ENCODE data around the gene PRPF38A.

The PRPF38A gene

GRCh38 chr1:52357397-52357796 is 47.0 kb upstream of the PRPF38A start:
- TF ChIP-seq EP300 (IDR thresholded peaks at IDR 0.05; ENCODE audit: borderline replicate concordance) (no peak), TCF12 (IDR thresholded peaks at IDR 0.05; ENCODE audit: low read depth) (no peak), YY1 (IDR thresholded peaks at IDR 0.05; ENCODE audit: low read depth) (no peak), NFIC (IDR thresholded peaks at IDR 0.05) (no peak), REST (IDR thresholded peaks at IDR 0.05; ENCODE audit: low read depth) (no peak), ZBTB7A (IDR thresholded peaks at IDR 0.05; ENCODE audit: low read depth) (no peak), TEAD4 (IDR thresholded peaks at IDR 0.05) (no peak), RAD21 (IDR thresholded peaks at IDR 0.05; ENCODE audit: low read depth) (no peak), FOXM1 (IDR thresholded peaks at IDR 0.05; ENCODE audit: borderline replicate concordance, low read depth) (no peak), TAF1 (IDR thresholded peaks at IDR 0.05; ENCODE audit: low read depth) (no peak), CEBPB (IDR thresholded peaks at IDR 0.05) (no peak), CREB1 (IDR thresholded peaks at IDR 0.05; ENCODE audit: low read depth) (no peak), EGR1 (IDR thresholded peaks at IDR 0.05) (no peak)
- TF ChIP-seq, protein P1, sequence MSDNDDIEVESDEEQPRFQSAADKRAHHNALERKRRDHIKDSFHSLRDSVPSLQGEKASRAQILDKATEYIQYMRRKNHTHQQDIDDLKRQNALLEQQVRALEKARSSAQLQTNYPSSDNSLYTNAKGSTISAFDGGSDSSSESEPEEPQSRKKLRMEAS (IDR thresholded peaks at IDR 0.05), result no peak
- TF ChIP-seq, protein P2, sequence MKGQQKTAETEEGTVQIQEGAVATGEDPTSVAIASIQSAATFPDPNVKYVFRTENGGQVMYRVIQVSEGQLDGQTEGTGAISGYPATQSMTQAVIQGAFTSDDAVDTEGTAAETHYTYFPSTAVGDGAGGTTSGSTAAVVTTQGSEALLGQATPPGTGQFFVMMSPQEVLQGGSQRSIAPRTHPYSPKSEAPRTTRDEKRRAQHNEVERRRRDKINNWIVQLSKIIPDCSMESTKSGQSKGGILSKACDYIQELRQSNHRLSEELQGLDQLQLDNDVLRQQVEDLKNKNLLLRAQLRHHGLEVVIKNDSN (IDR thresholded peaks at IDR 0.05), result no peak

DNA sequence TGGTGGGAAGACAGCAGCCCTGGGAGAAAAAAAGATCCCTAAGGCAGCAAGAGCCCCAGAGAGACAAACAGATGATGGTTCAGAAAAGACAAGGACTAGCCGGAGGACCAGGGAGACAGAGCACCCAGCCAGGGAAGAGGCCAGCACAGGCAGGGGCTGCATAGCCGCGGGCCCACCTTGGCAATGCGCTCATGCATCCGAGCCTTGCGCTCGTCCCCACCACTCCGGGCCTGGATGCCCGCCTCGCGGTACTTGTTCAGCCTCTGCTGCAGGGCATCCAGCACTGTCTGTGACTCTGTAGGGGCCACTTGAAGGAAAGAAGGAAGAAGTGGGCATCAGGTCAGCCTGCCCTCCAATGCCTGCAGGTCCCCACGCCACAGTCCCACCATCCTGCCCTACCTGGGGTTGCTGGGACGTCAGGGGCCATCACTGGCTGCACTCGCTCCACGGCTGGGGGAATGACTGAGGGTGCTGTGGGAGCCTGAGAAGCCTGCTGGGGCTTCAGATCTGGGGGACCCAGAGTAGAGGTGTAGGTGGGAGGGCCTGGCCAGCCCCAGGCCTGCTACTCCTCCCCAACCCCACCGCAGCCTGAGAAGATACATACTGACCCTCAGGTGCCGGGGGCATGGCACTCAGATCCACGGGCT is 45.4 kb upstream of the PRPF38A start:
- no peak for TF ChIP-seq ZBTB7A (IDR thresholded peaks at IDR 0.05; ENCODE audit: low read depth)
- no peak for TF ChIP-seq TEAD4 (IDR thresholded peaks at IDR 0.05)
- no peak for TF ChIP-seq TAF1 (IDR thresholded peaks at IDR 0.05; ENCODE audit: low read depth)
- no peak for TF ChIP-seq RAD21 (IDR thresholded peaks at IDR 0.05; ENCODE audit: low read depth)
- no peak for TF ChIP-seq REST (IDR thresholded peaks at IDR 0.05; ENCODE audit: low read depth)
- TF ChIP-seq CREB1 (IDR thresholded peaks at IDR 0.05; ENCODE audit: low read depth), result no peak

- TF ChIP-seq TCF12 (IDR thresholded peaks at IDR 0.05; ENCODE audit: low read depth) (no peak), REST (IDR thresholded peaks at IDR 0.05; ENCODE audit: low read depth) (no peak), EGR1 (IDR thresholded peaks at IDR 0.05) (no peak)
Observed at GRCh38 chr1:52359676-52360594, 44.5 kb upstream of the PRPF38A start.

GRCh38 chr1:52360595-52360968 is 43.8 kb upstream of the PRPF38A start:
- TF ChIP-seq ZBTB7A (IDR thresholded peaks at IDR 0.05; ENCODE audit: low read depth) (no peak), YY1 (IDR thresholded peaks at IDR 0.05; ENCODE audit: low read depth) (no peak), REST (IDR thresholded peaks at IDR 0.05; ENCODE audit: low read depth) (no peak), CREB1 (IDR thresholded peaks at IDR 0.05; ENCODE audit: low read depth) (no peak), RAD21 (IDR thresholded peaks at IDR 0.05; ENCODE audit: low read depth) (no peak), TEAD4 (IDR thresholded peaks at IDR 0.05) (no peak), CEBPB (IDR thresholded peaks at IDR 0.05) (no peak), TCF12 (IDR thresholded peaks at IDR 0.05; ENCODE audit: low read depth) (no peak), EP300 (IDR thresholded peaks at IDR 0.05; ENCODE audit: borderline replicate concordance) (no peak), EGR1 (IDR thresholded peaks at IDR 0.05) (no peak), TAF1 (IDR thresholded peaks at IDR 0.05; ENCODE audit: low read depth) (no peak), FOXM1 (IDR thresholded peaks at IDR 0.05; ENCODE audit: borderline replicate concordance, low read depth) (no peak), NFIC (IDR thresholded peaks at IDR 0.05) (no peak)
- TF ChIP-seq, protein P1 (IDR thresholded peaks at IDR 0.05), result no peak
- TF ChIP-seq, protein P2 (IDR thresholded peaks at IDR 0.05), result no peak

Data from Ishikawa (cell line).